ENCODE results near the gene PDE4D. TPM values are rescaled to one million over a fixed set of nuclear protein-coding genes. Genes with fewer than 3 reads are reported as not detected.
A peak's percentile ranks its signal among the peaks of the same experiment; 100 is the strongest.

PDE4D gene
- total and polyA plus RNA-seq, 2 experiments from 2014 or later: 21.9 to 54.2 TPM

- Histone ChIP-seq H3K4me1 (ENCODE audit: low read depth) (no peaks in the 10 kb centered on the region), H3K27ac (no peak overlapping the region), H3K4me3 (no peak overlapping the region), H3K9me3 (ENCODE audit: low read depth) (no peaks in the 10 kb centered on the region), H3K27me3 (no peaks in the 10 kb centered on the region), H3K36me3 (no peaks in the 10 kb centered on the region)
- no peak for TF ChIP-seq CTCF (IDR thresholded peaks at IDR 0.05; ENCODE audit: low read depth, low read length)
- no peak for DNase-seq (ENCODE audit: low read depth in 1 of 2, low spot score in 1 of 2)
Observed at GRCh38 chr5:59433174-59433573, 460.4 kb downstream of the PDE4D start.

- no peaks in the 10 kb centered on the region for H3K4me1 ChIP-seq (ENCODE audit: low read depth)
- TF ChIP-seq CTCF (IDR thresholded peaks at IDR 0.05; ENCODE audit: low read depth, low read length): no peak
- no peaks in the 10 kb centered on the region for H3K27me3 ChIP-seq
- no peak for DNase-seq (ENCODE audit: low read depth in 1 of 2, low spot score in 1 of 2)
- H3K27ac ChIP-seq: no peak overlapping the region
- no peaks in the 10 kb centered on the region for H3K9me3 ChIP-seq (ENCODE audit: low read depth)
- H3K36me3 ChIP-seq: no peaks in the 10 kb centered on the region
- no peak overlapping the region for H3K4me3 ChIP-seq
Observed at GRCh38 chr5:59430066-59430685, 463.4 kb downstream of the PDE4D start.

- no peak for TF ChIP-seq CTCF (IDR thresholded peaks at IDR 0.05; ENCODE audit: low read depth, low read length)
- no peak overlapping the region for H3K4me3 ChIP-seq
- no peaks in the 10 kb centered on the region for H3K9me3 ChIP-seq (ENCODE audit: low read depth)
- H3K27ac ChIP-seq: no peak overlapping the region
- H3K4me1 ChIP-seq (ENCODE audit: low read depth): no peaks in the 10 kb centered on the region
- H3K36me3 ChIP-seq: no peaks in the 10 kb centered on the region
- DNase-seq (ENCODE audit: low read depth in 1 of 2, low spot score in 1 of 2): no peak
- no peaks in the 10 kb centered on the region for H3K27me3 ChIP-seq
Observed at GRCh38 chr5:59428391-59428790, 465.1 kb downstream of the PDE4D start.

- Histone ChIP-seq H3K4me3 (no peak overlapping the region), H3K27ac (no peak overlapping the region), H3K4me1 (ENCODE audit: low read depth) (no peaks in the 10 kb centered on the region), H3K36me3 (no peaks in the 10 kb centered on the region), H3K9me3 (ENCODE audit: low read depth) (no peaks in the 10 kb centered on the region), H3K27me3 (no peaks in the 10 kb centered on the region)
- DNase-seq (ENCODE audit: low read depth in 1 of 2, low spot score in 1 of 2): no peak
- TF ChIP-seq CTCF (IDR thresholded peaks at IDR 0.05; ENCODE audit: low read depth, low read length): no peak
Observed at GRCh38 chr5:59424515-59424914, 469.0 kb downstream of the PDE4D start.

- no peaks in the 10 kb centered on the region for H3K27me3 ChIP-seq
- no peak for TF ChIP-seq CTCF (IDR thresholded peaks at IDR 0.05; ENCODE audit: low read depth, low read length)
- no peak overlapping the region for H3K4me3 ChIP-seq
- H3K36me3 ChIP-seq: no peaks in the 10 kb centered on the region
- DNase-seq (ENCODE audit: low read depth in 1 of 2, low spot score in 1 of 2): peak in 1 of 2 donors; percentile 15
- no peak overlapping the region for H3K27ac ChIP-seq
- no peaks in the 10 kb centered on the region for H3K9me3 ChIP-seq (ENCODE audit: low read depth)
- H3K4me1 ChIP-seq (ENCODE audit: low read depth): no peaks in the 10 kb centered on the region
Observed at GRCh38 chr5:59423021-59423420, 470.5 kb downstream of the PDE4D start.

Data from cardiac muscle cell (in vitro differentiated cells and primary cell).